C4-2B (cell line): ENCODE measurements around the gene SNAI3.

Experiments used
- CTCF ChIP-seq: fragments of 450-650 bp; conservative IDR thresholded peaks from 2 replicates; pipeline ENCODE4 v1.5.1; 2017; ENCODE audit warnings: mild to moderate bottlenecking
- ZFX ChIP-seq: fragments of 450-650 bp; IDR thresholded peaks from 2 replicates; pipeline ENCODE4 v1.6.1; 2017

GRCh38 chr16:88653596-88654362, 32.5 kb downstream of the SNAI3 start:
- TF ChIP-seq CTCF (no peak), ZFX (no peak)
